Neural progenitor cell (in vitro differentiated cells): ENCODE data around the gene AMD1. TPM values are rescaled to one million over a fixed set of nuclear protein-coding genes. Genes with fewer than 3 reads are reported as not detected.
"Not testable (repeated sequence)": the region's sequence is repeated elsewhere in the genome, so short reads cannot be mapped to it uniquely, and the experiment has no call there.

Experiments used
- DNase-seq: peaks from one replicate; pipeline ENCODE4 v3.0.0-alpha.2; 2016; ENCODE audit warnings: low spot score
- H2AFZ ChIP-seq: fragments of 200-600 bp; sonication (generic); replicated peaks from 2 replicates; pipeline ENCODE4 v1.6.1; 2016; ENCODE audit warnings: antibody characterized with exemption
- H3F3A ChIP-seq: fragments of 200-600 bp; sonication (generic); 2 replicates; pipeline ENCODE4 v1.6.1; 2016; ENCODE audit warnings: antibody characterized with exemption, low read depth
- H3K27ac ChIP-seq: fragments of 200-600 bp; sonication (generic); 2 replicates; pipeline ENCODE4 v1.5.1; 2016; ENCODE audit warnings: mild to moderate bottlenecking
- H3K27me3 ChIP-seq: fragments of 200-600 bp; sonication (generic); 2 replicates; pipeline ENCODE4 v1.6.1; 2016; ENCODE audit warnings: mild to moderate bottlenecking, moderate library complexity
- H3K36me3 ChIP-seq: fragments of 200-600 bp; sonication (generic); 2 replicates; pipeline ENCODE4 v1.5.1; 2016
- H3K4me1 ChIP-seq: fragments of 200-600 bp; sonication (generic); 2 replicates; pipeline ENCODE4 v1.6.1; 2016; ENCODE audit warnings: mixed run types
- H3K4me2 ChIP-seq: fragments of 200-600 bp; sonication (generic); 2 replicates; pipeline ENCODE4 v1.6.1; 2016
- H3K4me3 ChIP-seq: fragments of 200-600 bp; sonication (generic); 2 replicates; pipeline ENCODE4 v1.5.1; 2016
- H3K79me2 ChIP-seq: fragments of 200-600 bp; sonication (generic); 2 replicates; pipeline ENCODE4 v1.6.1; 2016; ENCODE audit warnings: low read depth
- H3K9ac ChIP-seq: fragments of 200-600 bp; sonication (generic); 2 replicates; pipeline ENCODE4 v1.6.1; 2016
- H3K9me3 ChIP-seq: fragments of 200-600 bp; sonication (generic); 2 replicates; pipeline ENCODE4 v1.5.1; 2016; ENCODE audit warnings: low read depth
- H4K20me1 ChIP-seq: fragments of 200-600 bp; sonication (generic); 2 replicates; pipeline ENCODE4 v1.6.1; 2016; ENCODE audit warnings: low read depth
- H3K27ac Mint-ChIP-seq: 3 replicates; pipeline ENCODE4 v1.8.0; 2021; ENCODE audit warnings: mixed read lengths
- H3K27me3 Mint-ChIP-seq: 2 replicates; pipeline ENCODE4 v1.8.0; 2022; ENCODE audit warnings: low read depth, mild to moderate bottlenecking, inconsistent platforms, moderate library complexity, mixed read lengths; ENCODE audit not compliant: insufficient read depth
- H3K36me3 Mint-ChIP-seq: 3 replicates; pipeline ENCODE4 v1.8.0; 2021; ENCODE audit warnings: mixed read lengths
- H3K4me1 Mint-ChIP-seq: 3 replicates; pipeline ENCODE4 v1.8.0; 2021; ENCODE audit warnings: mixed read lengths
- H3K4me3 Mint-ChIP-seq: 3 replicates; pipeline ENCODE4 v1.8.0; 2021; ENCODE audit warnings: mild to moderate bottlenecking, moderate library complexity, mixed read lengths
- H3K9me3 Mint-ChIP-seq: 3 replicates; pipeline ENCODE4 v1.8.0; 2020; ENCODE audit warnings: mixed read lengths
- CTCF ChIP-seq: fragments of 200-600 bp; sonication (generic); IDR thresholded peaks from 2 replicates; pipeline ENCODE4 v1.5.1; 2017; ENCODE audit warnings: antibody characterized with exemption, mild to moderate bottlenecking
- EZH2 ChIP-seq: fragments of 200-600 bp; sonication (generic); IDR thresholded peaks from 2 replicates; pipeline ENCODE4 v1.6.1; 2017; ENCODE audit warnings: antibody characterized with exemption, mild to moderate bottlenecking, moderate library complexity
- EZH2phosphoT487 ChIP-seq: fragments of 200-600 bp; sonication (generic); IDR thresholded peaks from 2 replicates; pipeline ENCODE4 v1.6.1; 2017; ENCODE audit warnings: antibody characterized with exemption
- total RNA-seq: library from RNA; depleted of rRNA; stranded (reverse); fragments of >200 nt; gene quantifications from 2 replicates; pipeline ENCODE4 v1.2.3, GENCODE V29; 2015; ENCODE audit warnings: low replicate concordance

AMD1 gene
- total RNA-seq, 1 donor from 2014 or later: 142 TPM

- Histone ChIP-seq H3K79me2 (no peaks in the 10 kb centered on the region), H3K36me3 (no peaks in the 10 kb centered on the region), H3K9ac (no peak overlapping the region), H3K27ac (no peak overlapping the region), H3K9me3 (peaks cover 8% of the 10 kb centered on the region), H3K27me3 (no peaks in the 10 kb centered on the region), H3K4me1 (no peaks in the 10 kb centered on the region), H3K4me3 (no peak overlapping the region), H3K4me2 (no peak overlapping the region), H4K20me1 (no peaks in the 10 kb centered on the region), H2AFZ (no peak overlapping the region), H3F3A (peaks cover 45% of the 10 kb centered on the region)
- no peak overlapping the region for H3K4me3 Mint-ChIP-seq
- no peak for TF ChIP-seq CTCF
- TF ChIP-seq EZH2phosphoT487: no peak
- no peak for TF ChIP-seq EZH2
- H3K4me1 Mint-ChIP-seq: no peaks in the 10 kb centered on the region
- no peak for DNase-seq
- peaks cover 34% of the 10 kb centered on the region for H3K36me3 Mint-ChIP-seq
- no peaks in the 10 kb centered on the region for H3K27me3 Mint-ChIP-seq
- peaks cover 37% of the 10 kb centered on the region for H3K9me3 Mint-ChIP-seq
- no peak overlapping the region for H3K27ac Mint-ChIP-seq
These were observed 27.5 kb downstream of the AMD1 start for GRCh38 chr6:110902091-110902490.

- H2AFZ ChIP-seq, H3K4me2 ChIP-seq, H3K4me3 Mint-ChIP-seq, H4K20me1 ChIP-seq, DNase-seq, H3K27ac ChIP-seq, H3K36me3 ChIP-seq, H3K27me3 ChIP-seq, H3K9ac ChIP-seq, H3K27ac Mint-ChIP-seq, H3K4me1 Mint-ChIP-seq, H3K4me1 ChIP-seq, H3K9me3 ChIP-seq, H3K4me3 ChIP-seq, H3K27me3 Mint-ChIP-seq, H3K79me2 ChIP-seq, H3F3A ChIP-seq: not testable (repeated sequence)
- Mint-ChIP-seq H3K9me3 (peaks cover 50% of the 10 kb centered on the region), H3K36me3 (peaks cover 16% of the 10 kb centered on the region)
These were observed 31.7 kb downstream of the AMD1 start for GRCh38 chr6:110906273-110906672.

- Histone ChIP-seq H3K4me1 (no peaks in the 10 kb centered on the region), H3K9me3 (no peaks in the 10 kb centered on the region), H2AFZ (no peak overlapping the region), H3K27ac (no peak overlapping the region), H3K27me3 (no peaks in the 10 kb centered on the region), H3K36me3 (no peaks in the 10 kb centered on the region), H4K20me1 (no peaks in the 10 kb centered on the region), H3K4me2 (no peak overlapping the region), H3K9ac (no peak overlapping the region), H3K79me2 (no peaks in the 10 kb centered on the region), H3K4me3 (no peak overlapping the region), H3F3A (no peaks in the 10 kb centered on the region)
- no peak overlapping the region for H3K4me3 Mint-ChIP-seq
- H3K9me3 Mint-ChIP-seq: no peaks in the 10 kb centered on the region
- no peak overlapping the region for H3K27ac Mint-ChIP-seq
- TF ChIP-seq EZH2: no peak
- TF ChIP-seq EZH2phosphoT487: no peak
- TF ChIP-seq CTCF: no peak
- no peaks in the 10 kb centered on the region for H3K36me3 Mint-ChIP-seq
- no peaks in the 10 kb centered on the region for H3K4me1 Mint-ChIP-seq
- no peak for DNase-seq
- H3K27me3 Mint-ChIP-seq: peaks cover 2% of the 10 kb centered on the region
These were observed 56.2 kb downstream of the AMD1 start for GRCh38 chr6:110930781-110931180.

- no peaks in the 10 kb centered on the region for H3K4me1 Mint-ChIP-seq
- no peaks in the 10 kb centered on the region for H3K36me3 Mint-ChIP-seq
- no peak for DNase-seq
- no peak overlapping the region for H3K27ac Mint-ChIP-seq
- H3K27me3 Mint-ChIP-seq: peaks cover 2% of the 10 kb centered on the region
- H3F3A ChIP-seq: no peaks in the 10 kb centered on the region
- no peaks in the 10 kb centered on the region for H3K4me1 ChIP-seq
- H3K36me3 ChIP-seq: no peaks in the 10 kb centered on the region
- H3K4me3 ChIP-seq: no peak overlapping the region
- H3K9ac ChIP-seq: no peak overlapping the region
- H2AFZ ChIP-seq: no peak overlapping the region
- no peak overlapping the region for H3K4me3 Mint-ChIP-seq
- no peak overlapping the region for H3K27ac ChIP-seq
- H3K4me2 ChIP-seq: no peak overlapping the region
- no peak for TF ChIP-seq CTCF
- no peak for TF ChIP-seq EZH2phosphoT487
- no peak for TF ChIP-seq EZH2
- no peaks in the 10 kb centered on the region for H3K27me3 ChIP-seq
- no peaks in the 10 kb centered on the region for H4K20me1 ChIP-seq
- no peaks in the 10 kb centered on the region for H3K9me3 Mint-ChIP-seq
- no peaks in the 10 kb centered on the region for H3K79me2 ChIP-seq
- no peaks in the 10 kb centered on the region for H3K9me3 ChIP-seq
These were observed 59.3 kb downstream of the AMD1 start for GRCh38 chr6:110933912-110934311.
